ENCODE measurements around the gene RPN2. TPM values are rescaled to one million over a fixed set of nuclear protein-coding genes. Genes with fewer than 3 reads are reported as not detected.

RPN2 gene
- polyA plus RNA-seq, 3 donors = 169 to 215 (median 199) TPM

- H3K36me3 ChIP-seq (replicated peaks in 1 of 2; ENCODE audit: control insufficient read depth in 1 of 2, insufficient read depth in 2 of 2, low read length in 2 of 2) = peaks cover 59 to 86% of the 10 kb centered on the region in 2 donors
- peaks cover 4% of the 10 kb centered on the region for H3K79me2 ChIP-seq (ENCODE audit: insufficient read depth, low read length)
- Mint-ChIP-seq H3K4me3 (no peak overlapping the region), H3K4me1 (peaks cover 14% of the 10 kb centered on the region), H3K9me3 (no peaks in the 10 kb centered on the region), H3K36me3 (peaks cover 59 to 83% of the 10 kb centered on the region in 2 donors), H3K27me3 (ENCODE audit: low read depth in 3 of 3) (peaks cover 0 to 3% (median 2%) of the 10 kb centered on the region in 3 donors), H3K27ac (peak overlapping the region; percentile 35 to 93 (median 61))
- H2AFZ ChIP-seq (ENCODE audit: insufficient read depth, low read depth, low read length, poor library complexity, severe bottlenecking) = no peak overlapping the region
- no peak for DNase-seq
- H3K9ac ChIP-seq (ENCODE audit: insufficient read depth, low read length, poor library complexity, severe bottlenecking) = no peak overlapping the region
- H3K27ac ChIP-seq (ENCODE audit: low read depth in 1 of 2, low read length in 2 of 2) = peak overlapping the region in 1 of 2 donors; percentile 81
- intact Hi-C loops (cut with micrococcal nuclease) = loop anchor here in 1 of 2 donors (2.0 to 5.0 kb wide), 2 partner anchors 43 to 45 kb away; partner anchors contain the start of genes MROH8 and RPN2
- no peak overlapping the region for H3K4me3 ChIP-seq (replicated peaks in 1 of 3; ENCODE audit: low read depth in 2 of 3, low read length in 3 of 3)
- peaks cover 13 to 16% of the 10 kb centered on the region in 2 donors for H3K4me1 ChIP-seq (ENCODE audit: control insufficient read depth in 1 of 2, insufficient read depth in 2 of 2, low read length in 2 of 2)
- no peaks in the 10 kb centered on the region for H4K20me1 ChIP-seq (ENCODE audit: insufficient read depth, low read length)
- no peak overlapping the region for H3K4me2 ChIP-seq (replicated peaks; ENCODE audit: extremely low read depth, low read length, poor library complexity, severe bottlenecking)
- H3K27me3 ChIP-seq (ENCODE audit: control insufficient read depth in 2 of 2, insufficient read depth in 2 of 2, low read length in 2 of 2) = no peaks in the 10 kb centered on the region
- no peaks in the 10 kb centered on the region for H3K9me3 ChIP-seq (replicated peaks in 1 of 2; ENCODE audit: control insufficient read depth in 1 of 2, insufficient read depth in 1 of 2, low read length in 2 of 2)
- WGBS (ENCODE audit: insufficient coverage) = 100% methylated on average over 1 of the region's 4 CpGs
- no peak for TF ChIP-seq CTCF (IDR thresholded peaks at IDR 0.05)
These were observed 43.0 kb downstream of the RPN2 start for GRCh38 chr20:37222086-37222485.

- DNase-seq = peak; percentile 90 to 96 (median 96)
- H3K4me3 ChIP-seq (replicated peaks in 1 of 3; ENCODE audit: low read depth in 2 of 3, low read length in 3 of 3) = no peak overlapping the region
- H3K4me3 Mint-ChIP-seq = peak overlapping the region in 1 of 2 donors; percentile 68
- H3K4me1 ChIP-seq (ENCODE audit: control insufficient read depth in 1 of 2, insufficient read depth in 2 of 2, low read length in 2 of 2) = peaks cover 13 to 16% of the 10 kb centered on the region in 2 donors
- H3K27me3 ChIP-seq (ENCODE audit: control insufficient read depth in 2 of 2, insufficient read depth in 2 of 2, low read length in 2 of 2) = no peaks in the 10 kb centered on the region
- TF ChIP-seq CTCF (IDR thresholded peaks at IDR 0.05) = no peak
- H3K27ac Mint-ChIP-seq = peak overlapping the region; percentile 89 to 98 (median 93)
- peaks cover 14% of the 10 kb centered on the region for H3K4me1 Mint-ChIP-seq
- no peaks in the 10 kb centered on the region for H4K20me1 ChIP-seq (ENCODE audit: insufficient read depth, low read length)
- intact Hi-C loops (cut with micrococcal nuclease) = loop anchor here in 1 of 2 donors (2.0 to 5.0 kb wide), 2 partner anchors 44 kb away; partner anchors contain the start of genes MROH8 and RPN2
- peaks cover 62 to 83% of the 10 kb centered on the region in 2 donors for H3K36me3 Mint-ChIP-seq
- peaks cover 0 to 3% (median 0%) of the 10 kb centered on the region in 3 donors for H3K27me3 Mint-ChIP-seq (ENCODE audit: low read depth in 3 of 3)
- H3K9me3 Mint-ChIP-seq = no peaks in the 10 kb centered on the region
- no peaks in the 10 kb centered on the region for H3K9me3 ChIP-seq (replicated peaks in 1 of 2; ENCODE audit: control insufficient read depth in 1 of 2, insufficient read depth in 1 of 2, low read length in 2 of 2)
- peak overlapping the region; percentile 52 for H2AFZ ChIP-seq (ENCODE audit: insufficient read depth, low read depth, low read length, poor library complexity, severe bottlenecking)
- peaks cover 4% of the 10 kb centered on the region for H3K79me2 ChIP-seq (ENCODE audit: insufficient read depth, low read length)
- peaks cover 61 to 86% of the 10 kb centered on the region in 2 donors for H3K36me3 ChIP-seq (replicated peaks in 1 of 2; ENCODE audit: control insufficient read depth in 1 of 2, insufficient read depth in 2 of 2, low read length in 2 of 2)
- peak overlapping the region; percentile 0 to 81 for H3K27ac ChIP-seq (ENCODE audit: low read depth in 1 of 2, low read length in 2 of 2)
- peak overlapping the region; percentile 37 for H3K4me2 ChIP-seq (replicated peaks; ENCODE audit: extremely low read depth, low read length, poor library complexity, severe bottlenecking)
- no peak overlapping the region for H3K9ac ChIP-seq (ENCODE audit: insufficient read depth, low read length, poor library complexity, severe bottlenecking)
These were observed 43.9 kb downstream of the RPN2 start for GRCh38 chr20:37223053-37223452.

Data from CD14-positive monocyte (primary cell).